Right lobe of liver (tissue), 4 donors: ENCODE measurements around the gene PAAF1.

ENCODE experiments used
- CTCF ChIP-seq, 4 donors: fragments of 200-600 bp in 3 of 4; fragments of 450-650 bp in 1 of 4; IDR thresholded peaks; one replicate each; pipeline versions ENCODE4 v1.5.1 to v1.8.0; 2016 to 2022; ENCODE audit warnings: antibody characterized with exemption in 4 of 4, mild to moderate bottlenecking in 2 of 4
- POLR2A ChIP-seq: fragments of 450-650 bp; IDR thresholded peaks from one replicate; pipeline ENCODE4 v1.6.1; 2017; ENCODE audit warnings: antibody characterized with exemption, mild to moderate bottlenecking
- donor health status: DM: no; HTN: no; CAD: no.
- donor health status: DM: no; HTN: no; CAD: no.
- donor health status: DM: no; HTN: yes; CAD: no.

- TF ChIP-seq CTCF (IDR thresholded peaks at IDR 0.05): no peak
- no peak for TF ChIP-seq POLR2A
Observed at GRCh38 chr11:73957654-73958361, 81.0 kb downstream of the PAAF1 start.
